GDM1 (cell line): ENCODE measurements around the gene DPP6.
"Not testable (repeated sequence)": the region's sequence is repeated elsewhere in the genome, so short reads cannot be mapped to it uniquely, and the experiment has no call there.

Experiments
- DNase-seq: peaks from one replicate; lab custom pipeline; 2025; lab: John Stamatoyannopoulos, UW

Gene DPP6

GRCh38 chr7:154072395-154073181 lies 20.4 kb downstream of the DPP6 start:
- DNase-seq: not testable (repeated sequence)

DNA sequence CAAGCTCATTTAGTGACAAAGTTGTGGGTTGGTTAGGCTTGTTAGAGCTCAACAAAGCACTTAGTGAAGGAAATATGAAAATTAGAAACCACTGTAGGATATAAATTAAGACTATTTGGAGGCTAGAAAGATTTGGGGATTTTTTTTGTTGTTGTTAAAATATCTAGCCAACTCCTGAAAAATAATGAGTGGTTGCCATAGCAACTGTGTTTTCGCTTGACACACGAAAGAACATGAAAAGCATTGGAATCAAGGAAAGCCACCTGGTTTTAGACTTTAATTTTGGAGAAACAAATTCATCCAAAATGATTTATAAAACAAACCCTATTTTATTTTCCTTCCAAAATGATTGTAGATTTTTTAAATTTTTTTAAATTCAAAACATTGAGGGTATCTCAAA lies 26.3 kb downstream of the DPP6 start:
- not testable (repeated sequence) for DNase-seq

DNA sequence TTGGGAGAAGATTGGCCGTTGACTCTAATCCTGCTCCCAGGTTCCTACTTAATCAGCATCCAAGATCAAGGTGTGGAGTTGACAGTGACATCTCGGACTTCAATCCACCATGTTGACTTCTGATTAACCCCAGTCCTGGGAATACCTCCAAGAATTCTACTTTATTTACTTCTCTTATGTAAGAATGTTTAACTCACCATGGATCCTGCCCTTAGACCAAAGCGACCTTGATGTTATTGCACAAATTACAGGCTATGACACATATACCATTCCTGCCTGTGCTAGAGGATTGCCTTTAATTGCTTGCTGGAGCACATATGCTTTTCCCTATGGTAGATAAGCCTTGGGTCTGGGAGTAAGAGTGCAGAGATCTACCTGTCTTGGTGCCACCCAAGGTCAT lies 28.1 kb downstream of the DPP6 start:
- not testable (repeated sequence) for DNase-seq

DNA sequence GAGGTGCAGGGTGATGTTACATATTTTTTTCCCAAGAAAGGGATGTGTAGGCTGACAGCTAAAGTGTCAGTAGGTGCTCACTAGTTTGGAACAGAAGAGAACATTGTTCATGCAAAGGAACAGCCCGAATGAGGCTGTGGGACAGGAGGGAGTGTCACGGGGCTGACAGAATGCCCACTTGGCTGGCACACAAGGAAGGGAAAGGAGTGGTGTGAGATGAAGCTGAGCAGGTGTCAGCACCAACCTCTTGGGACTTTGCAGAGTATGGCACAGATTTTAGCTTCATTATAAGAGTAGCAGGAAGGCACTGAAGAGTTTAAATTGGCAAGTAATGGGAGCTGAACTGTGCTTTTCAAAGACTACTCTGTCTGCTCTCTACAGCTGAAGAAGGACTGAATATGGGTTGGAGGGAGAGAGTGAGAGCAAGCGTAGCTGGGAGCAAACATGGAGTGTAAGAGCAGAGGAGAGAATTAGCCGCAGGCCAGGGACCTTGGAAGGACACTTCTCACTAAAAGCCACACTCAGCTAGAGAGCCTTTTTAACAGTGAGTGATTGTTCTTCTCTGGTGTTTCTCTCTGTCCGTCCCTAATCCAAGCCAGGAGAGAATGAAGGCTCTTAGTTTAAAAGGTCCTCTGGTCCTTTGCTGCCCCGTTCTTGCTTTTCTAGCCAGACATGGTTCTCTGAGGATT lies 35.0 kb downstream of the DPP6 start:
- not testable (repeated sequence) for DNase-seq

DNA sequence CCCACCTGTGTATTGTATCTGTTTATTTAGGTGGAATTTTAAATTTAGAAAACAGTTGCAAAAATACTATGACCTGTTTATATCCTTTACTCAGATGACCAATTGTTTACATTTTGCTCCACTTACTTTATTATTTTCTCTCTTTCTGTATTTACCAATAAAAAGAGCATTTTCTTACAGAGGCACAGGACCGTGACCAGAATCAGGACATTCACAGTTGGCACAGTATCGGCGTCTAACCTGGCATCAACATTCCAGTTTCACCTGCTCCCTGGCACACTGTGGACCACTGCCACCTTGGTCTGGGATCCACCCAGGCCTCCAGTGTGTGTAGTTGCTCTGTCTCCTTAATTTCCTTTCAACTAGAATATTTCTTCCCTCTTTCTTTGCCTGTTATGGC lies 39.9 kb downstream of the DPP6 start:
- not testable (repeated sequence) for DNase-seq

DNA sequence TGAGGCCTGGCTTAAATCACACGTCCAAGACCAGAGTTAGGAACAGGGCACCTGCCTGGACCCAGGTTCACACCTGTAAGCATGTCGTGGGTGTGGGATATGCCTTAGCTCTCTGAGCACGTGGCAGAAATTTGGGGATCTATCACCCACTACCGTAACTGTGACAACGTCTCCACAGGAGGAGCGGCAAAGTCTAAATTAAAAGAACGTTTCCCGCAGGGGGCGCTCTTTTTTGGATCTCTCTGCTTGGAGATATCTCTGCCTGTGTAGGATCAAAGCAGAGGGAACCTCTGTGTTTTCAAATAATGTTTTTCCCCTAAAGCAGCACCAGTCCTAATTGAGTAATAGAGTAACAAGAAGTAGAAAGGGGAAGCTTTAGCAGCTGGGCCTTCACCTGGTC lies 43.0 kb downstream of the DPP6 start:
- not testable (repeated sequence) for DNase-seq

GRCh38 chr7:154105063-154105462 lies 52.9 kb downstream of the DPP6 start:
- DNase-seq: not testable (repeated sequence)

DNA sequence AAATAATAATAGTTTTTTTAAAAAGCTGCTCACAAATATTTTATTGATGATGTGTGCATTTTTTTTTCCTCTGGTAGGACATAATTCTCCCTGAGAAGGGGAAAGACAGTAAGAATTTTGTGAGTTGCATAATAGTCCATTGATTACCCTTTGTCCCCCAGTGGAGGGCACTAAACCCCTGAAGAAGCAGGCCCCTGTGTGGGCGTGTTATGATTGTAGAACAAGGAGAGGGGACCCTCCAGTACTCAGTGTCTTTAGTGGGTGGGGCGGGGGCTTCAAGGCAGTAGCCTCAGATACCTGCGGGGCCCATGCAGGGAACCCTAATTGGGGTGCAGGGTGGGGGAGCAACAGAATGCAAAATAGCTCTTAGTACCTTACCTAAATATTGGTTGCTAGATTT lies 57.4 kb downstream of the DPP6 start:
- not testable (repeated sequence) for DNase-seq

GRCh38 chr7:154113732-154114351 lies 61.6 kb downstream of the DPP6 start:
- not testable (repeated sequence) for DNase-seq

GRCh38 chr7:154117411-154118390 lies 65.5 kb downstream of the DPP6 start:
- DNase-seq: not testable (repeated sequence)

DNA sequence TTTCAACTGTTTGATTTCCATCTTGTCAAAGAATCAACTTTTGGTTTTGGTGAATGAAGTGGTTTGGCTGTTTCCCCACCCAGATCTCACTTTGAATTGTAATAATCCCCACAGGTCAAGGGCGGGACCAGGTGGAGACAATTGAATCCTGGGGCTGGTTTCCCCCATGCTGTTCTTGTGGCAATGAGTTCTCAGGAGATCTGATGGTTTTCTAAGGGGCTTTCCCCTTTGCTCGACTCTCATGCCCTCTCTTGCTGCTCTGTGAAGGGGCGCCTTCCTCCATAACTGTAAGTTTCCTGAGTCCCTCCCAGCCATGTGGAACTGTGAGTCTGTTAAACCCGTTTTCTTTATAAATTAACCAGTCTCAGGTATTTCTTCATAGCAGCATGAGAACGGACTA lies 68.6 kb downstream of the DPP6 start:
- DNase-seq: not testable (repeated sequence)

- DNase-seq: not testable (repeated sequence)
These were observed 70.5 kb downstream of the DPP6 start for GRCh38 chr7:154122720-154123119.

DNA sequence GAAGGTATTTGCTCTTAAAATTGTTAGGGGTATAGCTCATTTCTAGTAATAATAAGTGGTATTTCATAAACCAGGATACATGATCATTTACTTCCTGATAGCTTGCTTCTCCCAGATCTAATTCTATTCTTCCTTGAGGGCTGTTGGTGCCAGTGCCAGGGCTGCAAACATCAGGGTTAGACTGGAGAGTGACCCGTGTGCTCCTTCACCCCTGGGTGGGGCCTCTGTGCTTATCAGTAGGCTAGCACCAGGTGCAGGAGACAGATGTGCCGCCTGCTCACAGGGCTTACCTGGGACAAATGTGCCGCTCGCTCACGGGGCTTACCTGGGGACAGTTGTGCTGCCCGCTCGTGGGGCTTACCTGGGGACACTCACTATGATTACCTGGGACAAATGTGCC lies 71.2 kb downstream of the DPP6 start:
- not testable (repeated sequence) for DNase-seq

GRCh38 chr7:154129142-154129541 lies 76.9 kb downstream of the DPP6 start:
- DNase-seq: not testable (repeated sequence)

DNA sequence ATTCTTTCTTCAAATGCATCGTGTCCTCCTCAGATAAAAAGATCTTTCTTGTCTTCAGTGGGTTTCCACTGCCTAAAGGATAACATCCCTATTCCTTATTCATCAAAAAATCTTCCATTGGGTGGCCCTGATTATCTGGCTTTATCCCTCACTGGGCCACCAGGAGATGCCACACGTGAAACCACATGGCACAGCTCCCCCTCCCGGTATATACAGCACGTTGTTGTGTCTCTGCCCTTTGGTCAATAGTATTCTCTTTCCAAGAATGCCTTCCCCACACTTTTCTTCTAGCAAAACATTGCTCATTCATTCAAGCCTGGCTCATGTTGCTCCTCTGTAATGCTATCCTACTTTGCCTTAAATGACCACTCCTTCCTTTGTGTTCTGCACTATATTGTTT lies 80.4 kb downstream of the DPP6 start:
- not testable (repeated sequence) for DNase-seq

- DNase-seq: not testable (repeated sequence)
These were observed 81.6 kb downstream of the DPP6 start for GRCh38 chr7:154133703-154134277.

DNA sequence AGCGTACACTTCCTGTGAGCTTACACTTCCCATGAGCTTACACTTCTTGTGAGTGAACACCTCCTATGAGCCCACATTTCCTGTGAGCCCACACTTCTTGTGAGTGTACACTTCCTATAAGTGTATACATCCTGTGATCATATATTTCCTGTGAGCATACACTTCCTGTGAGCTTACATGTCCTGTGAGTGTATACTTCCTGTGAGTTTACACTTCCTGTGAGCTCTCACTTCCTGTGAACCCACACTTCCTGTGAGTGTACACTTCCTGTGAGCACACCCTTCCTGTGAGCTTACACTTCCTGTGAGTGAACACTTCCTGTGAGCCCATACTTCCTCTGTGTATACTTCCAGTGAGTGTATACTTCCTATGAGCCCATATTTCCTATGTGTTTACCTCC lies 82.5 kb downstream of the DPP6 start:
- not testable (repeated sequence) for DNase-seq

DNA sequence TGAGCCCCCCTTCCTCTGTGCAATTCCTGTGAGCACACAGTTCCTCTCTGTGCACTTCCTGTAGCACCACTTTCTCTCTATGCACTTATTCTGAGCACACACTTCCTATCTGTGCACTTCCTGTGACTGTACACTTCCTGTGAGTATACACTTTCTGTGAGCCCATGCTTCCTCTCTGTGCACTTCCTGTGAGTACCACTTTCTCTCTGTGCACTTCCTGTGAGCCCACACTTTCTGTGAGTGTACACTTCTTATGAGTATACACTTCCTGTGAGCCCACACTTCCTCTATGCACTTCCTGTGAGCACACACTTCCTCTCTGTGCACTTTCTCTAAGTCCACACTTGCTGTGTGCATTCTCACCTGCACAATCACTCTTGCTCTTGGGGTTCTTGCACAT lies 83.4 kb downstream of the DPP6 start:
- not testable (repeated sequence) for DNase-seq

- not testable (repeated sequence) for DNase-seq
These were observed 93.9 kb downstream of the DPP6 start for GRCh38 chr7:154145922-154146706.

DNA sequence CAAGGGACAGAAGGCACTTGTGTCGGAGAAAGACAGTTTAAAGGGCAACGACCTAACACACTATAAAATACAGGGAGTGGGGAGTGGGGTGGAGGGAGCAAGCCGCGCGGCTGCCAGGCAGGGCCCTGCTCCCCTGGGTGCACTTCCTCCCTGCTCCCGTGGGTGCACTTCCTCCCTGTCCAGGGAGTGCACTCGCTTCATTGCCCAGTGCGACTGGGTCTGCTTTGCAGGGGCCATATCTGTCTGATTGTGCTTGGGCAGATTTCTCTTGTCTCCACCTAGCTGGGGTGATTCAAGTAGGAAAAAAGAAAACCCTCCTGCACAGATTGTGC lies 94.5 kb downstream of the DPP6 start:
- DNase-seq: not testable (repeated sequence)
